Ammon's horn (tissue), 1 donor: ENCODE results near the gene UBE3D.
"Not testable (repeated sequence)": the region's sequence is repeated elsewhere in the genome, so short reads cannot be mapped to it uniquely, and the experiment has no call there.

Experiments
- DNase-seq: peaks from one replicate; pipeline ENCODE4 v3.0.0-alpha.2; 2016; ENCODE audit warnings: low spot score

Gene UBE3D

DNA sequence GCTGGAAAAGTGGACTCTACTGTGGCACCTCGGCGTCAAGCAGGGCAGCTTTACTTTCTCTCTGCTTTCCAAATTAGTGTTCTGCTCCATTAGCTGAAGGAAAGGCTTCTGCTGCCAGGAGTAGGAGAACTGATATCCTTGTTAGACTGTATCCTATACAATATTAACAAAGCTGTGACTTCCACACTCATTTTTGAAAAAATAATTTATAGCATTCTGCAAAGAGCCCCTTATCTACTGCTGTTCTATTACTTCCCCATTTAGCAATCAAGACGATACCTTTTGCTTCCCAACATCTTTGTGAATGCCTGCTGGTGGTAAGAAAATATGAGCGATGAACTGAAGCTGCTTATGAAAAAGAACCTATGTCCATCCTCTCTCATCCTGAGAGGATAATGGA is 151.1 kb downstream of the UBE3D start:
- no peak for DNase-seq

GRCh38 chr6:82910820-82911219 is 154.8 kb downstream of the UBE3D start:
- DNase-seq: no peak

DNA sequence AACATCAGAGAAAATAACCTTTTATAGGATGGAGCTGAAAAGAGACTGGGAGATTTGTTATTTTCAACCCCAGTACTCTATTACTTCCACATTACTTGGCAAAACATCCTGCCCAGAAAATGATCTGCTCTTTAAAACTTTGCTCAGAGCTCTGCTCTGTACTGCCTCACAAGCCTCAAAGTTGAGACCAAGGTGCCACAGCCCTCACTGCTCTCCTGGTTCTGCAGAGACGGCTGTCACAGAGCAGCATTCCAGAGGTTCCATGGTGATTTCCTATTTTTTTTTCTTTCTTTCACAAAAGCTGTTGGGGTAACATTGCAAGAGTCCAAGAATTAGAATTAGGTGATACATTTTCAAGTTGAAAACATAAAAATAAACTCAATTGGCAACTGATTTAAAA is 155.2 kb downstream of the UBE3D start:
- no peak for DNase-seq

DNA sequence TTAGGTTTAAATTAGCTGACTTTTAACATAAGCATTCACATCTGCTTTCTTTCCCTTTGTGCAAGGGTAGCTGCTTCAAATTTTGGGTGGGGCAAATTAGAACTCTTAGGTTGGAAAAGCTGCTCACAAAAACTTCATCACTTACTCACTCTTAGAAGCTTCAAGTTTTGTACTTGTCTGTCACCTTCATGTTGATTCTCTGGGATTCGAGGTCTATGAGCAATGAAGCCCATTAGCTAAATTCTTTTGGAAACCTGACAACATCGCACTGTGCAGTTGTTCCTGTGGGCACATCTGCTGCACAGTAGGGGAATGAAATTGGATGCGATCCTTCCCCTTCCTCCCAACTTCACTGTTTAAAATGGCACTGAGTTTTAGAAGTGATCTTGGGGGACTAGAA is 156.1 kb downstream of the UBE3D start:
- no peak for DNase-seq

- no peak for DNase-seq
Measured at GRCh38 chr6:82908661-82909060, 157.0 kb downstream of the UBE3D start.

GRCh38 chr6:82906951-82907350 is 158.7 kb downstream of the UBE3D start:
- DNase-seq: no peak

- DNase-seq: no peak
Measured at GRCh38 chr6:82906489-82906888, 159.2 kb downstream of the UBE3D start.

GRCh38 chr6:82904860-82905259 is 160.8 kb downstream of the UBE3D start:
- DNase-seq: no peak

DNA sequence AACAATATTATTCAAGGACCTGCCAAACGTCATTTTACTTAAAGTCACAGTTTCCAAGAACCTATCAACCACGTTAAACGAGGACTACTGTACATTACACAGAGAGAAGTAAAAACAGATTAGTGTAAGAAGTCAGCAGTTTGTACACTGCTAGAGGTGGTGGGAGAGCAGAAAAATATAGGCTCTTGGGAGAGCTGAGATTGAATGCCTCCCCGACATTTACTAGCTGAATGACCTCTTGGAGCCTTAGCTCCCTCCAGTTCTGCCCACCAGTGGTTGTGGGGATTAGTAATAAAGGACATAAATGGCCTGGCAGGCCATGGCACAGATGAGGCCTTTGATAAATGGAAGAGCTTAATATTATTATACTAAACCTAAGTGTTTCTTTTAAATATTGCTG is 161.4 kb downstream of the UBE3D start:
- no peak for DNase-seq

DNA sequence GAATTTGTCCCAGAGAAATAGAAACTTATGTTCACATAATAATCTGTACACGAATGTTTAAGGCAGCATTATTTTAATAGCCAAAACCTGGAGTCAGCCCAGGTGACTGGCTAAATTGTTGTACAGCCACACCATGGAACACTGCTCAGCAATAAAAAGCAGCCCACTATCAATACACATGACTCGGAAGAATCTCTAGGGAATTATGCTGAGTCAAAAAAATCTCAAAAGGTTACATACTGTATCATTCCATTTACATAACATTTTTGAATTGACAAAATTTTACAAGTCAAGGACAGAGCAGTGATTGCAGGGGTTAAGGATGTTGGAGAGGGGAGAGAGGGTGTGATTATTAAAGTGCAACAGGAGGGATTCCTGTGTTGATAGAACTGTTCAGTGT is 163.4 kb downstream of the UBE3D start:
- DNase-seq: no peak

DNA sequence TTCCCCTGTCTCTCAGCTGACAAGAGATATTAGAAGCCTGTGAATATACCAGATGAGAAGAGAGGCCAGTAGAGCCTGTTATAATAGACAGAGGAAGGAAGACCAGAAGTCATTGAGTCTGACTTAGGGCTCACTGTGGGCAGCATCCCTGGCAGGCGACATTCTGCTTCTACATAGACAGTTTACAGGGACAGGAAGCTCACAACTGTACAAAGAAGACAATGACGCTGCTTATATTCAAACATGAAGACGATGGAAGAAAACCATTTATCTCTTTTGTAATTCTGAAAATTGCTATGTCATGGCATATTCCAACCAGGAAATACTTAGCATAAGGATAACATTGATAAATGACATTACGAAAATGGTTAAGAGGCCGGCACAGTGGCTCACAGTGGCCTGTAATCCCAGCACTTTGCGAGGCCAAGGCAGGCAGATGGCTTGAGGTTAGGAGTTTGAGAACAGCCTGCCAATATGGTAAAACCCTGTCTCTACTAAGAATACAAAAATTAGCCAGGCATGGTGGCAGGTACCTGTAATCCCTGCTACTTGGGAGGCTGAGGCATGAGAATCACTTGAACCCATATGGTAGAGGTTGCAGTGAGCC is 170.9 kb downstream of the UBE3D start:
- DNase-seq: no peak

DNA sequence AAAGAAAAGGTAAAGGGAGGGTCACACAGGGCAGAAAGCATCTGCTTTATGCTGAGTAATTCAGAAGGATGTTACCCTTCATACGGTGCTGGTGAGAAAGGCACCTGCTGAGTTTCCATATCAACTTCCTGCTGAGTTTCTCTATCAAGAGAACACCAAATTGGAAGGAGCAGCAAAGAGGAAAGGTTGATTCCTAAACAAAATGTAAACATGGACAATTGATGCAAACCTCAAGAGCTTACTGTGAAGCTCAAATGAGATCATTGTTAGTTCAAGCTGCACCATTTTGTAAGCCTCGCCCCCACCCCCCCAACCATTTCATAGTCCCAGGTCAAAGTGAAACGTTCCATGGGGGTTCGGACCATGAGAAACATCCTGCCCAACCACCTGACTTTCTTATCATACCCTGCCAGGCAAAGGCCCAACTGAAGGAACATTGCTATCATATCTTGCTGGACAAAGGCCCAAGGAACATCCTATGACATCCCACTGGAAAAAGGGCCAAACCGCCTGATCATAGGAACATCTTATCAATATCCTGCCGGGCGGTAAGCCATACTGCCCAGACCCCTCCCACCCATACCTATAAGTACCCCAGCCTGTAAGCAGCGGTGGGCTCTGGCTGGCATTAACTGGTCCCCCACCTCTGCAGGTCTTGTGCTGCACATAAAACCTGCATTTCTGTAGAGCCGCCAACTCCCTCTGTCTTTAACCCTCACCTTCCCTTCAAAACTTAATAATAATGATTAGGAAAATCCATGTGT is 171.6 kb downstream of the UBE3D start:
- DNase-seq: no peak

DNA sequence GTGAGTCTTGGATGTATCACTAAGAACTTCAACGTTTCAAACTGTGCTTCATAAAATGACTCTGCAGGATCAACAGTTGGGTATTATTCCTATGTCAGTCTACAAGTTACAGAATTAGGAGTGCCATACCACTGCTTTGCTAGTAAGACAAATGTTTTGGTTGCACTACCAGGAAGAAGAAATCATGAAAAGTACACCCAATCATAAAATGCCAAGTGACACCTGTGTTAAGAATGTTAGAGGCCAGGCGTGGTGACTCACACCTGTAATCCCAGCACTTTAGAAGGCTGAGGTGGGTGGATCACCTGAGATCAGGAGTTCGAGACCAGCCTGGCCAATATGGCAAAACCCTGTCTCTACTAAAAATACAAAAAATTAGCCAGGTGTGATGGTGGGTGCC is 174.1 kb downstream of the UBE3D start:
- not testable (repeated sequence) for DNase-seq

DNA sequence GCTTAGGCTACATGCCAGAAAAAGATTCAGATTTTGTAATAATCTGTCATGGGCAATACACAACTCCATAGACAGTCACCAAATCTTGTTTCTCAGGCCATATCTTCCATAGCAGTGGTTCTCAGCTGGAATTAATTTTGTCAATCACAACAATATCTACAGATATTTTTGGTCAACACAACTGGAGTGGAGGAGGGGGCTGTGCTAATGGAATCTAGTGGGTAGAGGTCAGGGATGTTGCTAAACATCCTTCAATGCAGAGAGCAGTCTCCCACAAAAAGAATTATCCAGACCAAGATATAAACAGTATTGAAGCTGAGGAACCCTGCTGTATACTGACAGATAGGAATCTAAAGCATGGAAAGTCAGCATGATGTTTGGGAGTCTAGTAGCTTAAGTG is 174.6 kb downstream of the UBE3D start:
- DNase-seq: no peak

DNA sequence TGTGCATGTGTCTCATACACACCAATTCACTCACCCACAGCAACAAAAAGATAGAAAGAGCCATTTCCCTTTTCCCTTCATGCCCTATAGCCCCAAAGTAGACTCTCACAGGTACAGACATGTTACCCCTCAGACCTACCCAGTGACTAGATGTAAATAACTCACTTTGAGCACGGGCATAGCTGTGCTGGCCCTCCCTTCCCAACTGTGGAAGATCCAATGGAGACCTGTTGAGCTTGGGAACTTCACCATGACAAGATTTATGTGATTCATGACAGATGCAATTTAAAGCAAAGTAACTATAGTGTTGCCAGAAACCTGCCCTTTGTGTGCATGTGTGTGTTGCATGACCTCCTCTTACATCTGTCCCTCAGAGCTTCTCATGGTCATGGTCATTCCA is 175.4 kb downstream of the UBE3D start:
- DNase-seq: no peak

- DNase-seq: no peak
Measured at GRCh38 chr6:82889143-82889542, 176.5 kb downstream of the UBE3D start.

GRCh38 chr6:82882363-82883023 is 183.1 kb downstream of the UBE3D start:
- DNase-seq: no peak

DNA sequence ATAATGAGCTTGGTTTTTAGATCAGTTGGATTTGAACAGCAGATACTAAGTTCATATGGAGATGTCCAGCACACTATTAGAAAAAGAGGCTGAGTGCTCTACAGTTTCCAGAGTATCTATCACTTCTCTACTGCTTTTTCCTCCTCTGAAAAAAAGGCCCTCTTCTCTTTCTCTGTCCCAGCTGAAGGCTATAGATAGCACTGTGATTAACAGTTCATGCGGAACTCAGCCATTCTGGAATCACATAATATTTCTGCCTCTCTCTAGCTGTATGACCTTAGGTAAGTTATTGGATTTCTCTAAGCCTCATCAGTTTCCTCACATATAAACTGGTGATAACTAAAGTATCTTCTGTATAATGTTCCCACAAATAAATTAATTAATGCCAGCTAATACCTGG is 184.1 kb downstream of the UBE3D start:
- DNase-seq: no peak

DNA sequence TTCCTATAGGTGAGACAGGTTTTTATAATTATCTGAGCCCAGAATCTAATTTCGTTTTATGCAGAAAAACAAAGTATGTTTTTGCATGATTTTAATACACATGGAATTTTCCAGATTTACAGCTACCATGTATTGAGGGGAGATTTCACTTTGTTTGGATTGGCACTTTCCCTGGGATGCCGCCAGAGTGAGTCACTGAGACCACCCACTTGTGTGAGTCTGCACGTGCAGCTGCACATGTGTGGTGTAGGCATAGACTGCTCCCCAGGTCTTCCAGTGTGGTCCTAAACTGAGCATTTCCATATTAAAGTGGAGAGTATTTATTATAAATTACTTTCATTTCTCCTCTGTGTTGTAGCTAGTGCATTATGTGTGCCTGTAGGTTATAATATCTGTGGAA is 186.8 kb downstream of the UBE3D start:
- DNase-seq: no peak

GRCh38 chr6:82877213-82878195 is 188.1 kb downstream of the UBE3D start:
- no peak for DNase-seq

GRCh38 chr6:82875573-82876185 is 190.0 kb downstream of the UBE3D start:
- DNase-seq: no peak

- no peak for DNase-seq
Measured at GRCh38 chr6:82874867-82875266, 190.8 kb downstream of the UBE3D start.
